ENCODE measurements around the gene SH3BP2. TPM values are rescaled to one million over a fixed set of nuclear protein-coding genes. Genes with fewer than 3 reads are reported as not detected.
A peak's percentile ranks its signal among the peaks of the same experiment; 100 is the strongest.

The SH3BP2 gene
- total RNA-seq, 5 donors from 2014 or later (not counting 1 experiment from before 2014, with no cell fraction given) = 44.0 to 68.2 (median 49.7) TPM

GRCh38 chr4:2798399-2799223, 5.7 kb downstream of the SH3BP2 start:
- Histone ChIP-seq H3K27ac (ENCODE audit: low read length) (peak overlapping the region; percentile 70), H3K9me3 (no peaks in the 10 kb centered on the region), H3K4me3 (ENCODE audit: control insufficient read depth in 1 of 2, extremely low read depth in 1 of 2, low read length in 1 of 2) (peak overlapping the region; percentile 33 to 64), H3K4me1 (ENCODE audit: control insufficient read depth in 1 of 2, extremely low read depth in 1 of 2, insufficient read depth in 2 of 2, low read length in 2 of 2) (peaks cover 38 to 73% of the 10 kb centered on the region in 2 experiments), H3K27me3 (replicated peaks in 1 of 2; ENCODE audit: control insufficient read depth in 2 of 2, extremely low read depth in 1 of 2, insufficient read depth in 2 of 2, low read length in 1 of 2) (peaks cover 0 to 2% of the 10 kb centered on the region in 2 experiments), H3K36me3 (ENCODE audit: control insufficient read depth in 2 of 2, extremely low read depth in 1 of 2, insufficient read depth in 1 of 2, low read length in 1 of 2) (no peaks in the 10 kb centered on the region)
- 22% methylated on average over 19 of the region's 29 CpGs for WGBS (ENCODE audit: insufficient coverage)
- Mint-ChIP-seq H3K36me3 (no peaks in the 10 kb centered on the region), H3K4me3 (peak overlapping the region; percentile 41 to 80 (median 68)), H3K4me1 (peaks cover 54 to 65% (median 62%) of the 10 kb centered on the region in 3 donors), H3K27ac (peak overlapping the region; percentile 90 to 92), H3K9me3 (no peaks in the 10 kb centered on the region), H3K27me3 (no peaks in the 10 kb centered on the region)
- POLR2A ChIA-PET = no interaction called here
- CTCF ChIA-PET = interaction anchor here in 1 of 2 donors (0.6 kb wide), 1 partner anchor 44 kb away, joined by 16 read pairs; no protein-coding TSS in a partner anchor
- DNase-seq = peak in 14 of 35 experiments; percentile 18 to 65 (median 38)
- peak; percentile 54 to 68 (median 62) for ATAC-seq (replicated peaks in 1 of 4)

- Histone ChIP-seq H3K27ac (ENCODE audit: low read length) (peak overlapping the region; percentile 70), H3K27me3 (replicated peaks in 1 of 2; ENCODE audit: control insufficient read depth in 2 of 2, extremely low read depth in 1 of 2, insufficient read depth in 2 of 2, low read length in 1 of 2) (peaks cover 0 to 2% of the 10 kb centered on the region in 2 experiments), H3K4me3 (ENCODE audit: control insufficient read depth in 1 of 2, extremely low read depth in 1 of 2, low read length in 1 of 2) (peak overlapping the region; percentile 33 to 64), H3K36me3 (ENCODE audit: control insufficient read depth in 2 of 2, extremely low read depth in 1 of 2, insufficient read depth in 1 of 2, low read length in 1 of 2) (no peaks in the 10 kb centered on the region), H3K4me1 (ENCODE audit: control insufficient read depth in 1 of 2, extremely low read depth in 1 of 2, insufficient read depth in 2 of 2, low read length in 2 of 2) (peaks cover 34 to 72% of the 10 kb centered on the region in 2 experiments), H3K9me3 (no peaks in the 10 kb centered on the region)
- ATAC-seq (replicated peaks in 1 of 4) (peak in 1 of 4 experiments; percentile 4), DNase-seq (peak in 5 of 35 experiments; percentile 2 to 27 (median 4))
- H3K27me3 Mint-ChIP-seq = no peaks in the 10 kb centered on the region
- peak overlapping the region; percentile 90 for H3K27ac Mint-ChIP-seq
- 44% methylated on average over 8 of the region's 14 CpGs for WGBS (ENCODE audit: insufficient coverage)
- no peaks in the 10 kb centered on the region for H3K36me3 Mint-ChIP-seq
- no peaks in the 10 kb centered on the region for H3K9me3 Mint-ChIP-seq
- H3K4me3 Mint-ChIP-seq = peak overlapping the region; percentile 41 to 80 (median 70)
- ChIA-PET POLR2A (no interaction called here), CTCF (no interaction called here)
- peaks cover 46 to 58% (median 56%) of the 10 kb centered on the region in 3 donors for H3K4me1 Mint-ChIP-seq
Observed at GRCh38 chr4:2799224-2799911, 6.5 kb downstream of the SH3BP2 start.

GRCh38 chr4:2799971-2800690, 7.2 kb downstream of the SH3BP2 start:
- Histone ChIP-seq H3K27ac (ENCODE audit: low read length) (peak overlapping the region; percentile 70), H3K27me3 (replicated peaks in 1 of 2; ENCODE audit: control insufficient read depth in 2 of 2, extremely low read depth in 1 of 2, insufficient read depth in 2 of 2, low read length in 1 of 2) (no peaks in the 10 kb centered on the region), H3K4me3 (ENCODE audit: control insufficient read depth in 1 of 2, extremely low read depth in 1 of 2, low read length in 1 of 2) (peak overlapping the region in 1 of 2 donors; percentile 33), H3K36me3 (ENCODE audit: control insufficient read depth in 2 of 2, extremely low read depth in 1 of 2, insufficient read depth in 1 of 2, low read length in 1 of 2) (no peaks in the 10 kb centered on the region), H3K4me1 (ENCODE audit: control insufficient read depth in 1 of 2, extremely low read depth in 1 of 2, insufficient read depth in 2 of 2, low read length in 2 of 2) (peaks cover 28 to 70% of the 10 kb centered on the region in 2 experiments), H3K9me3 (no peaks in the 10 kb centered on the region)
- peak in 2 of 35 experiments; percentile 0 to 3 for DNase-seq
- Mint-ChIP-seq H3K4me1 (peaks cover 38 to 54% (median 48%) of the 10 kb centered on the region in 3 donors), H3K27me3 (no peaks in the 10 kb centered on the region), H3K36me3 (no peaks in the 10 kb centered on the region), H3K27ac (peak overlapping the region; percentile 86 to 90), H3K4me3 (peak overlapping the region in 2 of 3 donors; percentile 70 to 80), H3K9me3 (no peaks in the 10 kb centered on the region)
- no peak for ATAC-seq (replicated peaks in 1 of 4)
- ChIA-PET CTCF (no interaction called here), POLR2A (no interaction called here)
- 76% methylated on average over 17 of the region's 23 CpGs for WGBS (ENCODE audit: insufficient coverage)

- Mint-ChIP-seq H3K36me3 (no peaks in the 10 kb centered on the region), H3K9me3 (no peaks in the 10 kb centered on the region), H3K27me3 (no peaks in the 10 kb centered on the region), H3K4me1 (peaks cover 32 to 52% (median 46%) of the 10 kb centered on the region in 3 donors), H3K4me3 (peak overlapping the region in 2 of 3 donors; percentile 59 to 80), H3K27ac (peak overlapping the region; percentile 52 to 63)
- ChIA-PET CTCF (no interaction called here), POLR2A (interaction anchor here in 1 of 2 donors (0.6 kb wide), 1 partner anchor 50 kb away, joined by 4 read pairs; no protein-coding TSS in a partner anchor)
- ATAC-seq (replicated peaks in 1 of 4) = no peak
- H3K9me3 ChIP-seq = no peaks in the 10 kb centered on the region
- WGBS (ENCODE audit: insufficient coverage) = 67% methylated on average over 28 of the region's 29 CpGs
- H3K27ac ChIP-seq (ENCODE audit: low read length) = peak overlapping the region; percentile 23
- no peak overlapping the region for H3K4me3 ChIP-seq (ENCODE audit: control insufficient read depth in 1 of 2, extremely low read depth in 1 of 2, low read length in 1 of 2)
- no peaks in the 10 kb centered on the region for H3K27me3 ChIP-seq (replicated peaks in 1 of 2; ENCODE audit: control insufficient read depth in 2 of 2, extremely low read depth in 1 of 2, insufficient read depth in 2 of 2, low read length in 1 of 2)
- H3K4me1 ChIP-seq (ENCODE audit: control insufficient read depth in 1 of 2, extremely low read depth in 1 of 2, insufficient read depth in 2 of 2, low read length in 2 of 2) = peaks cover 28 to 67% of the 10 kb centered on the region in 2 experiments
- peak in 1 of 35 experiments; percentile 52 for DNase-seq
- H3K36me3 ChIP-seq (ENCODE audit: control insufficient read depth in 2 of 2, extremely low read depth in 1 of 2, insufficient read depth in 1 of 2, low read length in 1 of 2) = no peaks in the 10 kb centered on the region
Observed at GRCh38 chr4:2800691-2801596, 8.1 kb downstream of the SH3BP2 start.

GRCh38 chr4:2802618-2803531, 10.0 kb downstream of the SH3BP2 start:
- no peak for ATAC-seq (replicated peaks in 1 of 4)
- Mint-ChIP-seq H3K27ac (no peak overlapping the region), H3K27me3 (no peaks in the 10 kb centered on the region), H3K4me3 (no peak overlapping the region), H3K4me1 (peaks cover 27 to 52% (median 31%) of the 10 kb centered on the region in 3 donors), H3K36me3 (no peaks in the 10 kb centered on the region), H3K9me3 (no peaks in the 10 kb centered on the region)
- 94% methylated on average over 20 of the region's 27 CpGs for WGBS (ENCODE audit: insufficient coverage)
- Histone ChIP-seq H3K27me3 (replicated peaks in 1 of 2; ENCODE audit: control insufficient read depth in 2 of 2, extremely low read depth in 1 of 2, insufficient read depth in 2 of 2, low read length in 1 of 2) (no peaks in the 10 kb centered on the region), H3K27ac (ENCODE audit: low read length) (no peak overlapping the region), H3K4me3 (ENCODE audit: control insufficient read depth in 1 of 2, extremely low read depth in 1 of 2, low read length in 1 of 2) (no peak overlapping the region), H3K36me3 (ENCODE audit: control insufficient read depth in 2 of 2, extremely low read depth in 1 of 2, insufficient read depth in 1 of 2, low read length in 1 of 2) (no peaks in the 10 kb centered on the region), H3K4me1 (ENCODE audit: control insufficient read depth in 1 of 2, extremely low read depth in 1 of 2, insufficient read depth in 2 of 2, low read length in 2 of 2) (peaks cover 26 to 56% of the 10 kb centered on the region in 2 experiments), H3K9me3 (no peaks in the 10 kb centered on the region)
- no peak for DNase-seq
- CTCF ChIA-PET = no interaction called here
- POLR2A ChIA-PET = no interaction called here

Measured in T-cell (primary cell).